ENCODE results near the gene LRSAM1.
A peak's percentile ranks its signal among the peaks of the same experiment; 100 is the strongest.

Gene LRSAM1

DNA sequence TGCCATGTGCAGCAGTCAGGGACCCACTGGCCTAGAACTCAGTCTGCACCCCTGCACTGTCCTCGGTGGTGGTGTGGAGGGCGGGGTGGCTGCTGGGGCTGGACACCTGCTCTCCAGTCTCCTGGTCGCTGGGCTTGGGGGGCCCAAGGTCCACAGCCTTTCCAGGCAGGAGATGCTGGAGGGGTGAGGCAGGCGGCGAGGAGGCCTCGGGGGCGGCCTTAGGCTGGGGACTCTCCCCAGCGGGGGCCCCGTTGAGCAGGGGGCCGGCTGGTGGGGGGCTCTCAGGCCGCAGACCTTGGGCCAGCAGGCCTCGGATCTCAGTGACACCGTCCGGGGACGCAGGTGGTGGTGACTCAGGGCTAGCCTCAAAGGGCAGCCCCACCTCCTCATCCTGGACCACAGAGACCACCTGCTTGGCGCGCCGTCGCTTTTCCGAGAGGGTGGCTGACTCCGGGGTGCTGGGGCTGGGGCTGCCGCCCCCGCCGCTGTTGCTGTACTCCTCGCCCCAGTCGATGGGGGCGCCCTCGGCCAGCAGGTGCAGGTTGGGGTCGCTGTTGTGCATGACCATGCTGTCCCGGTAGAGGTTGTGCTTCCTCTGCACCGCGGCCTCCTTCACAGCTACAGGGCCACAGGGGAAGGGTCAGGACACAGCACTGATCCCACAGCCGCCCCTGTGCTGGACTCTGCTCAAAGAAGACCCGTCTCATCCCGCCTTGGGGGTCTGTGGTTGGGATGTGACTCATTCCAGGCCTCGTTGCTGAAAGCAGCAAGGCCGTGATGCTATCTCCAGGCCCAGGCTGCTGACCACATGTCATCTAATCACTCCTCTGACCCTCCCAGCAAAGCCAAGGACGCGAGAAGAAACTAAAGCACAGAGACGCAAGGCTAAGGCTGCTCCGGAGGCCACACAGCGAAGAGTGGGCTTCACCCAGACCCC, 55.8 kb downstream of the LRSAM1 start:
- ATAC-seq (ENCODE audit: low read depth) (no peak), DNase-seq (ENCODE audit: low spot score) (no peak)
- H3K36me3 ChIP-seq (ENCODE audit: low read depth), result peaks cover 83% of the 10 kb centered on the region

DNA sequence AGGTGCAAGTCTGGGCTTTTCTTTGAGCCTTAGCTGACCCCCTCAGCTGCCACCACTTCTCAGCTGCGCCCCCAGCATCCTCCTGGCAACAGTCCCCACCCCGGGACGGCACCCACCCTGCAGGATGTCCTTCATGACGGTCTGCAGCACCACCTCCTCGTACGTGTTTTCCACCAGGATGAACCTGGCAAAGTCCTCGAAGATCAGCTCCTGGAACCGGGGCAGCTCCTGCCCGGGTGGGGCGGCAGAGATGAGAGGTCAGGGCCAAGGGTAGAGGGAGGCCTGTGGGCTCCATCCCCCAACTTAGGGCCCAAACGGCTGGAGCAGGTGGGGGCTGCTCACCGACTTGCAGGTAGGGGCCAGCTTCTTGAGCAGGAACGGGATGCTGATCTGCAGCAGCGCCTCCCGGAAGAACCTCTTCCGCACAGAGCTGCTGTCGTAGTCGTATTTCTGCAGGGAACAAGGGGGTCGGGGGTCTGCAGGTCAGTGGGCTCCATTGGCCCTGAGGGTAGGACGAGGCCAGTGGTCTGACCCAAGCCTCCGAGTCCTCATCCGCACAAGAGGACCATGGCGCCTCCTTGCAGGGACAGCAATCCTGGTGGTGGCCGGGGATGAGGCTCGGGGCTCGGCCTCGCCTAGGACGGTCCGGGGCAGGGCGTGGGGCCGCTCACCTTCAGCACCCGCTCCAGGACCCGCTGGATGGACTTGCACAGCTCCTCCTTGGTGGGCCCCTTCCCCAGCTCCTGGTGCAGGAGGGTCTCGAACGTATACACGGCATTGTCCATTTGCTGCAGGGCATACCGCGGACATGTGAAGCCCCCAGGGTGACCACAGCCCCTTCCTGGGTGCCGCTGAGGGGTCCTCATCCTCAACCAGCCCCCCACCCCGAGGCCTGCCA, 56.7 kb downstream of the LRSAM1 start:
- no peak overlapping the region for H3K4me3 ChIP-seq (ENCODE audit: severe bottlenecking)
- no peak overlapping the region for H3K27ac ChIP-seq (ENCODE audit: poor library complexity, severe bottlenecking)
- H3K9me3 ChIP-seq (ENCODE audit: severe bottlenecking), result no peaks in the 10 kb centered on the region
- no peak for DNase-seq (ENCODE audit: low spot score)
- H3K36me3 ChIP-seq (ENCODE audit: low read depth), result peaks cover 87% of the 10 kb centered on the region
- no peaks in the 10 kb centered on the region for H3K27me3 ChIP-seq (ENCODE audit: insufficient read depth, poor library complexity, severe bottlenecking)
- TF ChIP-seq, protein P1, sequence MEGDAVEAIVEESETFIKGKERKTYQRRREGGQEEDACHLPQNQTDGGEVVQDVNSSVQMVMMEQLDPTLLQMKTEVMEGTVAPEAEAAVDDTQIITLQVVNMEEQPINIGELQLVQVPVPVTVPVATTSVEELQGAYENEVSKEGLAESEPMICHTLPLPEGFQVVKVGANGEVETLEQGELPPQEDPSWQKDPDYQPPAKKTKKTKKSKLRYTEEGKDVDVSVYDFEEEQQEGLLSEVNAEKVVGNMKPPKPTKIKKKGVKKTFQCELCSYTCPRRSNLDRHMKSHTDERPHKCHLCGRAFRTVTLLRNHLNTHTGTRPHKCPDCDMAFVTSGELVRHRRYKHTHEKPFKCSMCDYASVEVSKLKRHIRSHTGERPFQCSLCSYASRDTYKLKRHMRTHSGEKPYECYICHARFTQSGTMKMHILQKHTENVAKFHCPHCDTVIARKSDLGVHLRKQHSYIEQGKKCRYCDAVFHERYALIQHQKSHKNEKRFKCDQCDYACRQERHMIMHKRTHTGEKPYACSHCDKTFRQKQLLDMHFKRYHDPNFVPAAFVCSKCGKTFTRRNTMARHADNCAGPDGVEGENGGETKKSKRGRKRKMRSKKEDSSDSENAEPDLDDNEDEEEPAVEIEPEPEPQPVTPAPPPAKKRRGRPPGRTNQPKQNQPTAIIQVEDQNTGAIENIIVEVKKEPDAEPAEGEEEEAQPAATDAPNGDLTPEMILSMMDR (IDR thresholded peaks at IDR 0.05; ENCODE audit: poor library complexity, severe bottlenecking), result no peak
- no peak for ATAC-seq (ENCODE audit: low read depth)
- H3K4me1 ChIP-seq (ENCODE audit: insufficient read depth, poor library complexity, severe bottlenecking), result no peaks in the 10 kb centered on the region

More for the DNA sequence above, 55.8 kb downstream of the LRSAM1 start:
- no peaks in the 10 kb centered on the region for H3K9me3 ChIP-seq (ENCODE audit: severe bottlenecking)
- H3K4me1 ChIP-seq (ENCODE audit: insufficient read depth, poor library complexity, severe bottlenecking), result no peaks in the 10 kb centered on the region
- peak overlapping the region; percentile 34 for H3K27ac ChIP-seq (ENCODE audit: poor library complexity, severe bottlenecking)
- H3K27me3 ChIP-seq (ENCODE audit: insufficient read depth, poor library complexity, severe bottlenecking), result no peaks in the 10 kb centered on the region
- TF ChIP-seq, protein P1 (IDR thresholded peaks at IDR 0.05; ENCODE audit: poor library complexity, severe bottlenecking), result no peak
- H3K4me3 ChIP-seq (ENCODE audit: severe bottlenecking), result no peak overlapping the region

- DNase-seq (ENCODE audit: low spot score) (no peak), ATAC-seq (ENCODE audit: low read depth) (no peak)
- TF ChIP-seq, protein P1 (IDR thresholded peaks at IDR 0.05; ENCODE audit: poor library complexity, severe bottlenecking), result no peak
- Histone ChIP-seq H3K27me3 (ENCODE audit: insufficient read depth, poor library complexity, severe bottlenecking) (no peaks in the 10 kb centered on the region), H3K27ac (ENCODE audit: poor library complexity, severe bottlenecking) (no peak overlapping the region), H3K36me3 (ENCODE audit: low read depth) (peaks cover 87% of the 10 kb centered on the region), H3K9me3 (ENCODE audit: severe bottlenecking) (no peaks in the 10 kb centered on the region), H3K4me3 (ENCODE audit: severe bottlenecking) (no peak overlapping the region), H3K4me1 (ENCODE audit: insufficient read depth, poor library complexity, severe bottlenecking) (no peaks in the 10 kb centered on the region)
These were observed 57.6 kb downstream of the LRSAM1 start for GRCh38 chr9:127508901-127509260.

GRCh38 chr9:127509261-127509954, 58.1 kb downstream of the LRSAM1 start:
- DNase-seq (ENCODE audit: low spot score) (no peak), ATAC-seq (ENCODE audit: low read depth) (no peak)
- no peak overlapping the region for H3K4me3 ChIP-seq (ENCODE audit: severe bottlenecking)
- H3K27ac ChIP-seq (ENCODE audit: poor library complexity, severe bottlenecking), result no peak overlapping the region
- no peaks in the 10 kb centered on the region for H3K4me1 ChIP-seq (ENCODE audit: insufficient read depth, poor library complexity, severe bottlenecking)
- TF ChIP-seq, protein P1 (IDR thresholded peaks at IDR 0.05; ENCODE audit: poor library complexity, severe bottlenecking), result no peak
- H3K36me3 ChIP-seq (ENCODE audit: low read depth), result peaks cover 87% of the 10 kb centered on the region
- no peaks in the 10 kb centered on the region for H3K9me3 ChIP-seq (ENCODE audit: severe bottlenecking)
- H3K27me3 ChIP-seq (ENCODE audit: insufficient read depth, poor library complexity, severe bottlenecking), result no peaks in the 10 kb centered on the region
